Activated T-cell treated with anti-CD3 and anti-CD28 coated beads, Interleukin-2, amount 50 U/mL, for 4 hours (primary cell): Measurements from ENCODE around the gene MFAP2. TPM values are rescaled to one million over a fixed set of nuclear protein-coding genes. Genes with fewer than 3 reads are reported as not detected.
A peak's percentile ranks its signal among the peaks of the same experiment; 100 is the strongest.
"Not testable (repeated sequence)": the region's sequence is repeated elsewhere in the genome, so short reads cannot be mapped to it uniquely, and the experiment has no call there.

Experiments used
- ATAC-seq, 2 donors: fragments of 200-7000 bp; cut with Tn5 transposase; one replicate each; pipeline ENCODE4 v1.10.0; 2021
- DNase-seq: peaks from one replicate; pipeline ENCODE4 v3.0.0-alpha.2; 2020
- H3K27me3 Mint-ChIP-seq: one replicate; pipeline ENCODE4 v1.8.0; 2021; ENCODE audit warnings: low read depth, mixed read lengths
- H3K36me3 Mint-ChIP-seq: one replicate; pipeline ENCODE4 v1.8.0; 2022; ENCODE audit warnings: mixed read lengths; ENCODE audit not compliant: insufficient read depth
- H3K4me1 Mint-ChIP-seq: one replicate; pipeline ENCODE4 v1.8.0; 2021; ENCODE audit warnings: low read depth, mixed read lengths
- H3K4me3 Mint-ChIP-seq: one replicate; pipeline ENCODE4 v1.8.0; 2021; ENCODE audit warnings: mild to moderate bottlenecking, moderate library complexity, mixed read lengths
- H3K9me3 Mint-ChIP-seq: one replicate; pipeline ENCODE4 v1.8.0; 2021; ENCODE audit warnings: mixed read lengths
- total RNA-seq, 3 donors: library from RNA; stranded (reverse); gene quantifications; one replicate each; pipeline ENCODE4 v1.2.1, GENCODE V29; 2021

The MFAP2 gene
- total RNA-seq, 3 donors from 2014 or later = 0.26 TPM; not detected in 2

DNA sequence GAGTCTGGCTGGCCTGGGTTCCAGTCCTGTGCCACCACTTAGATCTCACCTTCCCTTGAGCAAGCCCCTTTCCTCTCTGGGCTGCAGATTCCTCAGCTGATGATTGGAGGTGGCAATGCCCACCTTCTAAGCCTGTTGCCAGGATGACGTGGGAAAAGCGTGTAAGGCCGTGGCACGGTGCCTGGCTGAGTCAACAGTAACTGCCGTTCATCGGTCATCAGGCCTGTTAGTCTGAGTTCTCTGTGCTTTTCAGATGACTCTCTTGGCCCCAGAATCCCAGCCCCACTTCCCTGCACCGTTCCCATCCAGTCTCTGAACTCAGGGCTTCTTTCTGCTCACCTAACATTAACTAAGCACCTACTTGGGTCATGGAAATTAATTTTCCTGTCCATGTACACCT, 31.4 kb downstream of the MFAP2 start:
- H3K4me3 Mint-ChIP-seq, H3K4me1 Mint-ChIP-seq, ATAC-seq, H3K36me3 Mint-ChIP-seq, H3K27me3 Mint-ChIP-seq, DNase-seq, H3K9me3 Mint-ChIP-seq: not testable (repeated sequence)

DNA sequence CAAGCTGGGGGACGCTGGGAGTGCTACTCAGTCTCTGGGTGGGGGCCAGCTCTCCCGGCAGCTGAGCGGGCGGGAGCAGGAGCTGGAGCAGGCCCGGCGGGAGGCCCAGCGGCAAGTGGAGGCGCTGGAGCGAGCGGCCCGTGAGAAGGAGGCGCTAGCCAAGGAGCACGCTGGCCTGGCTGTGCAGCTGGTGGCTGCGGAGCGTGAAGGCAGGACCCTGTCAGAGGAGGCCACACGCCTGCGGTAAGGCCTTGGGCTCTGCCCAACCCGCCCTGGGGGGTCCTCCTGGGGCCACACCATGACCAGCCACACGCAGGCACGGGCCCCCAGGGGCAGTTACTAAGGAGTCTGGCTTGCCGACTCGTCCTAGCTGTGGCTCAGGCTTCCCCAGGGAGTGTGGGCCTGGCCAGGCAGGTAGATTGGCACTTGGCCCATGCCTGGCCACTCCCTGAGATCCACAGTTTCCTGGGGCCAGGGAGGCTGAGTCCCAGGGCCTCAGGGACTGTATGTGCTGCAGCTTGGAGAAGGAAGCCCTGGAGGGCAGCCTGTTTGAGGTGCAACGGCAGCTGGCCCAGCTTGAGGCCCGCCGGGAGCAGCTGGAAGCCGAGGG, 32.0 kb downstream of the MFAP2 start:
- H3K27me3 Mint-ChIP-seq, ATAC-seq, H3K4me3 Mint-ChIP-seq, H3K36me3 Mint-ChIP-seq, H3K9me3 Mint-ChIP-seq, H3K4me1 Mint-ChIP-seq, DNase-seq: not testable (repeated sequence)

GRCh38 chr1:16946646-16947045, 33.8 kb downstream of the MFAP2 start:
- DNase-seq = no peak
- no peaks in the 10 kb centered on the region for H3K27me3 Mint-ChIP-seq
- H3K4me1 Mint-ChIP-seq = no peaks in the 10 kb centered on the region
- H3K36me3 Mint-ChIP-seq = peaks cover 12% of the 10 kb centered on the region
- H3K9me3 Mint-ChIP-seq = no peaks in the 10 kb centered on the region
- ATAC-seq = no peak
- H3K4me3 Mint-ChIP-seq = no peak overlapping the region

- H3K4me3 Mint-ChIP-seq, H3K4me1 Mint-ChIP-seq, H3K27me3 Mint-ChIP-seq, ATAC-seq, DNase-seq, H3K9me3 Mint-ChIP-seq: not testable (repeated sequence)
- peaks cover 12% of the 10 kb centered on the region for H3K36me3 Mint-ChIP-seq
Measured at GRCh38 chr1:16946185-16946584, 34.2 kb downstream of the MFAP2 start.

DNA sequence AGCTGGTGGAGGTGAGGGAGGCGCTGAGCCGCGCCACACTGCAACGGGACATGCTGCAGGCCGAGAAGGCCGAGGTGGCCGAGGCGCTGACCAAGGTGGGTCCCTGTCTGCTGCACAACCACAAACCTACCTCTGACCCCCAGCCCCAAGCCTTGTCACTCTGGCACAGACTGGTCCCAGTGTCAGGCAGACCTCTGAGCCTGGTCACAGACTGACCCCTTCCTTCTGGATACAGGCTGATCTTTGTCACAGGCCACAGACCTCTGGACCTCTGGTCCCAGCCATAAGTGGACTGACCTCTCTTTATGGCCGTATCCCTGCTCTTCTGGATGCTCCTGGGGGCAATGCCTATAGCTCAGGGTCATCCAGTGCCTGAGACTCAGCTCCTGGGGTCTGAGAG, 34.9 kb downstream of the MFAP2 start:
- H3K27me3 Mint-ChIP-seq, H3K4me3 Mint-ChIP-seq, H3K4me1 Mint-ChIP-seq, DNase-seq, H3K9me3 Mint-ChIP-seq: not testable (repeated sequence)
- ATAC-seq = peak in 1 of 2 donors; percentile 25
- peaks cover 16% of the 10 kb centered on the region for H3K36me3 Mint-ChIP-seq

- no peak for DNase-seq
- Mint-ChIP-seq H3K9me3 (no peaks in the 10 kb centered on the region), H3K36me3 (peaks cover 16% of the 10 kb centered on the region), H3K4me1 (no peaks in the 10 kb centered on the region), H3K27me3 (no peaks in the 10 kb centered on the region), H3K4me3 (no peak overlapping the region)
- ATAC-seq = no peak
Measured at GRCh38 chr1:16944038-16944437, 36.4 kb downstream of the MFAP2 start.

DNA sequence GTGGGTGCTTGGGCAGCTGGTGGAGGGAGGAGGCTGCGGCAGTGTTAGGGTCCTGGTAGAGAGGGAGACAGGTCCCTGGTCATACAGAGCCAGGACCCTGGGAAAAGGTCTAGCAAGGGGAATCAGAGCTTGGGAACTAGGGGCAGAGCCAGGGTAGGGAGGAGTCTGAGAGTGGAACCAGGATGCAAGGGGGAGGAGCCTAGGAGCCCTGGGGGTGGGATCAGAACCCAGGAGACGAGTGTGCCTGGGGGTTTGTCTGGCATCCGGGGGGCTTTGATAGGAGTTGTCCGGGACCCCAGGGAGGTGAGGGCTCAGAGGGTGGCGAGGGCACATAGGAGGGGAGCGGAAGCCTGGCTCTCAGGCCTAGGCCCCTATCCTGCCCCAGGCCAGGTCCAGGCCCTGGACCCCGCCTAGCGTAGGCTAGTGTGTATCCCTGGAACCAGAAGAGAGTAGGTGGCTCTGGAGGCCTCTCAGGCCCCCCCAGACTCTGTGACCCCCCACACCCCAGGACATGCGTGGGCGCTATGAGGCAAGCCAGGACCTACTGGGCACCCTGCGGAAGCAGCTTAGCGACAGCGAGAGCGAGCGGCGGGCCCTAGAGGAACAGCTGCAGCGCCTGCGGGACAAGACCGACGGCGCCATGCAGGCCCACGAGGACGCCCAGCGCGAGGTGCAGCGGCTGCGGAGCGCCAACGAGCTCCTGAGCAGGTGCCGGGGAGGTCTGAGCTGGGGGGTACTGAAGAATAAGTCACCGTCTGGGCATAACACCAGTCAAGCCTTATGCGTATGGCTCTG, 40.8 kb downstream of the MFAP2 start:
- not testable (repeated sequence) for ATAC-seq, H3K27me3 Mint-ChIP-seq, H3K4me1 Mint-ChIP-seq, H3K4me3 Mint-ChIP-seq, DNase-seq, H3K9me3 Mint-ChIP-seq
- peaks cover 10% of the 10 kb centered on the region for H3K36me3 Mint-ChIP-seq

- ATAC-seq (no peak), DNase-seq (no peak)
- Mint-ChIP-seq H3K9me3 (no peaks in the 10 kb centered on the region), H3K27me3 (no peaks in the 10 kb centered on the region), H3K4me3 (no peak overlapping the region), H3K4me1 (no peaks in the 10 kb centered on the region), H3K36me3 (peaks cover 10% of the 10 kb centered on the region)
Measured at GRCh38 chr1:16938351-16939321, 41.8 kb downstream of the MFAP2 start.

DNA sequence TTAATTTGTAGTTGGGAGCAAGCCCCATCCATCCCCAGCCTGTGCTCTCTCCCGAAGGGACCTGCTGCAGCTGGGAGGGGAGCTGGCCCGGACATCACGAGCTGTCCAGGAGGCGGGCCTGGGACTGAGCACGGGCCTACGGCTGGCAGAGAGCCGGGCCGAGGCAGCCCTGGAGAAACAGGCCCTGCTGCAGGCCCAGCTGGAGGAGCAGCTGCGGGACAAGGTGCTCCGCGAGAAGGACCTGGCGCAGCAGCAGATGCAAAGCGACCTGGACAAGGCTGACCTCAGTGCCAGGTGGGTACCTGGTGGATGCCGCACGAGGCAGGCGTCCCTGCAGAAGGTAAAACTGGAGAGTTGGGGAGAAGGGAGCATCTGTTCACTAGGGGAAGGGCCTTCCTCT, 43.8 kb downstream of the MFAP2 start:
- not testable (repeated sequence) for H3K36me3 Mint-ChIP-seq, H3K4me3 Mint-ChIP-seq, H3K27me3 Mint-ChIP-seq, H3K4me1 Mint-ChIP-seq, H3K9me3 Mint-ChIP-seq, DNase-seq, ATAC-seq

DNA sequence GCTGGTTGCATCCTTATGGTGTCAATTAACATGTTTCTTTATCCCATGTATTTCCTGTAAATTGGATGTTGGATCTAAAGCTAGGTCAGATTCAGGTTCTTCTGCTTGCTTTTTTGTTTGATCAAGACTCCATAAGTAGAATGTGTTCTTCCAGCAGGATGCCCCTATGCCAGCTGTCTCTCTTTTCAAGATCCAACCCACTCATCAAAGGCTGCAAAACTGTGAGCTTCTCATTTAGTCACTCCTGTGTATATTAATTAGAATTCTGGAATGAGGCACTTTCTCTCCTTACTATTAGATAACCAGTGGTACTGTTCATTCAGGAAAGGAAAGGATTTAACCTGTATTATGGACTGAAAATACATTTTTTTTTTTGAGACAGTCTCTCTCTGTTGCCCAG, 46.5 kb downstream of the MFAP2 start:
- not testable (repeated sequence) for ATAC-seq, H3K4me3 Mint-ChIP-seq, DNase-seq, H3K27me3 Mint-ChIP-seq, H3K36me3 Mint-ChIP-seq, H3K4me1 Mint-ChIP-seq, H3K9me3 Mint-ChIP-seq

GRCh38 chr1:16931206-16931934, 49.0 kb downstream of the MFAP2 start:
- H3K36me3 Mint-ChIP-seq, H3K4me3 Mint-ChIP-seq, DNase-seq, H3K27me3 Mint-ChIP-seq, ATAC-seq, H3K4me1 Mint-ChIP-seq, H3K9me3 Mint-ChIP-seq: not testable (repeated sequence)

DNA sequence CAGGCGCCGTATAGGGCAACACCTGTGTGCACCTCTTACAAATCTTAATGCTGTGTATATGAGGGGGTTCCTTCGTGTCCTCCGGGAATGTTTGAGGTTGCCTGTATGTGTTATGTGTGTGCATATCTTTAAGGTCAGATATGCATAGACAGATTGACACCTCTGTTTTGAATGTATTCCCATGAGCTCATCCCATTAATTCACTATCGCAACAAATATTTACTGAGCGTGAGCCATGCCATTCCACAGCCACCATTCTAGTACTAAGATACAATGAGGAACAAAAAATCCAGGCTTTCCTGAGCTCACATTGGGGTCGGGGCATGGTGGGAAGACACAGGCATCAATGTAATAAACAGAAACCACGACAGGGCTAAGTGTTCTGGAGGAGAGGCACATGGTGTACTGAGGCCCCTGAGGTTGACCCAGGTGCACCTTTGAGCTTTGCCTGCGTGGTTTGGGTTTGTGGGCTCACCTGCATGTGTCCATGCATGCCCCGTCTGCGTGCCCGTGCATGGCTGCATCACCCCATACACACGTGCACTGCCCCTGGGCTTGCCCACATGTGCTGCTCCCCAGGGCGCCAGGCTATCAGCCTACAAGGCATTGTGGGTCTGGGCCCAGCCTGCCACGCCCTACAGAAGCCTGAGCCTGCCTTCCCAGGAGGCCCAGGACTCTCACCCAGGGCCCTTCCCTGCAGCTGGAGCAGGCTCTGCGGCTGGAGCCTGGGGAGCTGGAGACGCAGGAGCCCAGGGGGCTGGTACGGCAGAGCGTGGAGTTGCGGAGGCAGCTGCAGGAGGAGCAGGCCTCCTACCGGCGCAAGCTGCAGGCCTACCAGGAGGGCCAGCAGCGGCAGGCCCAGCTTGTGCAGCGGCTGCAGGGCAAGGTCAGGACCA, 51.0 kb downstream of the MFAP2 start:
- not testable (repeated sequence) for DNase-seq, H3K9me3 Mint-ChIP-seq, H3K27me3 Mint-ChIP-seq, H3K4me3 Mint-ChIP-seq, ATAC-seq, H3K4me1 Mint-ChIP-seq, H3K36me3 Mint-ChIP-seq

GRCh38 chr1:16927711-16928485, 52.5 kb downstream of the MFAP2 start:
- no peaks in the 10 kb centered on the region for H3K27me3 Mint-ChIP-seq
- no peak overlapping the region for H3K4me3 Mint-ChIP-seq
- H3K9me3 Mint-ChIP-seq = no peaks in the 10 kb centered on the region
- DNase-seq (no peak), ATAC-seq (peak; percentile 31 to 52)
- no peaks in the 10 kb centered on the region for H3K4me1 Mint-ChIP-seq
- H3K36me3 Mint-ChIP-seq = peaks cover 5% of the 10 kb centered on the region
